Neural crest cell (in vitro differentiated cells): ENCODE measurements around the gene LYST. TPM values are rescaled to one million over a fixed set of nuclear protein-coding genes. Genes with fewer than 3 reads are reported as not detected.

Source experiments
- DNase-seq: peaks from one replicate; pipeline ENCODE4 v3.0.0; 2021; ENCODE audit warnings: low read depth, mixed read lengths, low spot score
- H3K27ac Mint-ChIP-seq: one replicate; pipeline ENCODE4 v1.8.0; 2021; ENCODE audit warnings: mild to moderate bottlenecking, mixed read lengths; ENCODE audit not compliant: unreplicated experiment
- H3K27me3 Mint-ChIP-seq: 2 replicates; pipeline ENCODE4 v1.8.0; 2021; ENCODE audit warnings: low read depth, mild to moderate bottlenecking, mixed read lengths
- H3K36me3 Mint-ChIP-seq: 2 replicates; pipeline ENCODE4 v1.8.0; 2021; ENCODE audit warnings: low read depth, mild to moderate bottlenecking, mixed read lengths
- H3K4me1 Mint-ChIP-seq: 2 replicates; pipeline ENCODE4 v1.8.0; 2021; ENCODE audit warnings: mixed read lengths
- H3K4me3 Mint-ChIP-seq: one replicate; pipeline ENCODE4 v1.8.0; 2021; ENCODE audit warnings: mild to moderate bottlenecking, mixed read lengths
- H3K9me3 Mint-ChIP-seq: 2 replicates; pipeline ENCODE4 v1.8.0; 2021; ENCODE audit warnings: mixed read lengths
- CTCF ChIP-seq: fragments of 200-600 bp; sonication (generic); conservative IDR thresholded peaks from 2 replicates; pipeline ENCODE4 v1.5.0; 2021; ENCODE audit warnings: antibody characterized with exemption, mild to moderate bottlenecking
- total RNA-seq: library from RNA; stranded (reverse); gene quantifications from 2 replicates; pipeline ENCODE4 v1.2.1, GENCODE V29; 2021

The LYST gene
- total RNA-seq, 1 donor from 2014 or later: 5.3 TPM

DNA sequence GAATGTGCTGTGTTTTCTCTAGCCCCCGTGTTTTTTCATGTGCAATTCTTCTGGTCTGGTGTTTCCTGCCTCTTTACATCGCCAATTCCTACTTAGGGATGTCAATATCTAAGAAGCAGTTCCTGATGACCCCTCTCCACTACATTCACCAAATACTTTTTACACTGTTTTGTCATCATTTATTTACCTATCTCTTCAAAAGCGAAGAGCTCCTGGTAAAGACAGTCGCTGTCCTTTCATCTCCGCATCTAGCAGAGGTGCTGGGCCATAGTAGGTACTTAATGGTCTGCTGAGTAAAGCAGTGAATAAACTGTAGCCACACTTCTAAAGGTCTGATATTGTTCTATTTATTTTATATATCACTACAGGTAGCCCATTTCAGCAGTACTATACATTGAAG is 43.0 kb downstream of the LYST start:
- H3K4me3 Mint-ChIP-seq: no peak overlapping the region
- no peak overlapping the region for H3K27ac Mint-ChIP-seq
- no peak for TF ChIP-seq CTCF
- peaks cover 3% of the 10 kb centered on the region for H3K36me3 Mint-ChIP-seq
- H3K27me3 Mint-ChIP-seq: no peaks in the 10 kb centered on the region
- DNase-seq: no peak
- no peaks in the 10 kb centered on the region for H3K4me1 Mint-ChIP-seq
- no peaks in the 10 kb centered on the region for H3K9me3 Mint-ChIP-seq

- peaks cover 3% of the 10 kb centered on the region for H3K36me3 Mint-ChIP-seq
- H3K4me1 Mint-ChIP-seq: no peaks in the 10 kb centered on the region
- DNase-seq: no peak
- no peaks in the 10 kb centered on the region for H3K9me3 Mint-ChIP-seq
- no peak for TF ChIP-seq CTCF
- H3K27me3 Mint-ChIP-seq: no peaks in the 10 kb centered on the region
- no peak overlapping the region for H3K4me3 Mint-ChIP-seq
- no peak overlapping the region for H3K27ac Mint-ChIP-seq
Measured at GRCh38 chr1:235822685-235823084, 44.0 kb downstream of the LYST start.

DNA sequence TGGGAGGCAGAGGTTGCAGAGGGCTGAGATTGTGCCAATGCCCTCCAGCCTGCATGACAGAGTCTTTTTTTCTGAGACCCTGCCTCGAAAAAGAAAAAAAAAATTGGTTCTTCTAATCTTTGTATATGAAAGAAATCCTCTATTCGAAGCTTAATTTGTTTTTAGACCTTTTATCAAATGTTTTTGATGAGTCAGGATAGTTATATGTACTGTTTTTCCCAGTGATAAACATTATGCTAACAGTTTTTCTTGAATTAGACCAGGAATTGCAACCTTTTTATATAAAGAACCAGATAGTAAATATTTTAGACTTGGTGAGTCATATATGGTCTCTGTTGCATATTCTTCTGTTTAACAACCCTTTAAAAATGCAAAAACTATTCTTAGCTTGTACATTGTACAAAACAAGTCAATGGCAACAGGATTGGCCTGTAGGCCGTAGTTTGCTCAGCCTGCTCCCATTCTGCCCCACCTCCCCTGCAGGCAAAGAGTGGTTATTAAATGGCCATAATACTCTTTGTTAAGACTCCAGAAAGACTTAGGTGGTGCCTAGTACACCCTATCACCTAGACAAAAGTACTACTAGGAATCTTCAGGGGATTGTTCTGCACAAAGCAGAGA is 45.2 kb downstream of the LYST start:
- no peak overlapping the region for H3K4me3 Mint-ChIP-seq
- no peak for TF ChIP-seq CTCF
- H3K4me1 Mint-ChIP-seq: peaks cover 2% of the 10 kb centered on the region

DNA sequence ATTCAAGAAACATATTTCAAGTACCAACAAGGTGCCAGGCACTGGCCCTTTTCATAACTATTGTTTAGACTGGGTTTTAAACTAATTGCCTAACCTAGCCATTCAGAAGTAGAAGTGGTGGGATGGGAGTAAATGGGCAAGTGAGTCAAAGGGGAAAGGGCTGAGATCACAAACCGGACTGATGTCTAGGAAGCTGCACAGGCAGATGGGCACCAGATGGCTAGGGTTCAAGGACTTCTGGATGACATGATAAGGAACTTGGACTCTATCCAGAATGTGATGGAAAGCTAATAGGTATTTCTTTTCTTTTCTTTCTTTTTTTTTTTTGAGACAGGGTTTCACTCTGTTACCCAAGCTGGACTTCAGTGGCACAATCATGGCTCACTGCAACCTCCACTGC is 46.6 kb downstream of the LYST start:
- no peak for DNase-seq
- Mint-ChIP-seq H3K27ac (no peak overlapping the region), H3K4me3 (no peak overlapping the region), H3K9me3 (peaks cover 3% of the 10 kb centered on the region), H3K27me3 (no peaks in the 10 kb centered on the region), H3K36me3 (no peaks in the 10 kb centered on the region), H3K4me1 (peaks cover 4% of the 10 kb centered on the region)
- no peak for TF ChIP-seq CTCF

More for the DNA sequence above, 45.2 kb downstream of the LYST start:
- DNase-seq: no peak
- Mint-ChIP-seq H3K27ac (no peak overlapping the region), H3K9me3 (peaks cover 2% of the 10 kb centered on the region), H3K27me3 (no peaks in the 10 kb centered on the region), H3K36me3 (peaks cover 2% of the 10 kb centered on the region)

- no peak for DNase-seq
- Mint-ChIP-seq H3K27ac (no peak overlapping the region), H3K36me3 (no peaks in the 10 kb centered on the region), H3K4me1 (peaks cover 4% of the 10 kb centered on the region), H3K4me3 (no peak overlapping the region), H3K9me3 (peaks cover 3% of the 10 kb centered on the region), H3K27me3 (no peaks in the 10 kb centered on the region)
- TF ChIP-seq CTCF: no peak
Measured at GRCh38 chr1:235818632-235819136, 48.0 kb downstream of the LYST start.
